GM18505 (cell line): ENCODE data around the gene ZBTB11.
A peak's percentile ranks its signal among the peaks of the same experiment; 100 is the strongest.
"Not testable (repeated sequence)": the region's sequence is repeated elsewhere in the genome, so short reads cannot be mapped to it uniquely, and the experiment has no call there.

Source experiments
- ATAC-seq: cut with Tn5 transposase; IDR thresholded peaks from one replicate; pipeline ENCODE4 v1.9.1; 2021; ENCODE audit not compliant: unreplicated experiment
- POLR2A ChIP-seq: IDR thresholded peaks from 4 replicates; pipeline ENCODE4 v1.6.1; 2011; ENCODE audit warnings: borderline replicate concordance; ENCODE audit not compliant: insufficient read depth, insufficient read length; ENCODE audit errors: extremely low read depth

Gene ZBTB11

DNA sequence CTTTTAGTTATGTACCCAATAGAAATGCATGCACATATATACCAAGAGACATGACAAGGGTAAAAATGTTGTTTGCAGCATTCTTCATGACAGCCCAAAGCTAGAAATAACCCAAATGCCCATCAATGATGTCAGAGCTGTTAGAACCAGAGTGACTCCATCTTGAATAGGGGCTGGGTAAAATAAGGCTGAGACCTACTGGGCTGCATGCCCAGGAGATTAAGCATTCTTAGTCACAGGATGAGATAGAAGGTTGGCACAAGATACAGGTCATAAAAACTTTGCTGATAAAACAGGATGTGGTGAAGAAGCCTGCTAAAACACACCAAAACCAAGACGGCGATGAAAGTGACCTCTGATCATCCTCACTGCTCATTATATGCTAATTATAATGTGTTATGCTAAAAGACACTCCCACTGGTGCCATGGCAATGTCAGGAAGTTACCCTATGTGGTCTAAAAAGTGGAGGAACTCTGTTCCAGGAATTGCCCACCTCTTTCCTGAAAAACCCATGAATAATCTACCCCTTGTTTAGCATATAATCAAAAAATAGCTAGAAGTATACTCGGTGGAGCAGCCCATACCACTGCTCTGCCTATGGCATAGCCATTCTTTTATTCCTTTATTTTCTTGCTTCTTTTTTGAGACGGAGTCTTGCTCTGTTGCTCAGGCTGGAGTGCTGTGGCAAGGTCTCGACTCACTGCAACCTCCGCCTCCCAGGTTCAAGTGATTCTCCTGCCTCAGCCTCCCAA lies 32.9 kb downstream of the ZBTB11 start:
- TF ChIP-seq POLR2A: no peak
- ATAC-seq: no peak

DNA sequence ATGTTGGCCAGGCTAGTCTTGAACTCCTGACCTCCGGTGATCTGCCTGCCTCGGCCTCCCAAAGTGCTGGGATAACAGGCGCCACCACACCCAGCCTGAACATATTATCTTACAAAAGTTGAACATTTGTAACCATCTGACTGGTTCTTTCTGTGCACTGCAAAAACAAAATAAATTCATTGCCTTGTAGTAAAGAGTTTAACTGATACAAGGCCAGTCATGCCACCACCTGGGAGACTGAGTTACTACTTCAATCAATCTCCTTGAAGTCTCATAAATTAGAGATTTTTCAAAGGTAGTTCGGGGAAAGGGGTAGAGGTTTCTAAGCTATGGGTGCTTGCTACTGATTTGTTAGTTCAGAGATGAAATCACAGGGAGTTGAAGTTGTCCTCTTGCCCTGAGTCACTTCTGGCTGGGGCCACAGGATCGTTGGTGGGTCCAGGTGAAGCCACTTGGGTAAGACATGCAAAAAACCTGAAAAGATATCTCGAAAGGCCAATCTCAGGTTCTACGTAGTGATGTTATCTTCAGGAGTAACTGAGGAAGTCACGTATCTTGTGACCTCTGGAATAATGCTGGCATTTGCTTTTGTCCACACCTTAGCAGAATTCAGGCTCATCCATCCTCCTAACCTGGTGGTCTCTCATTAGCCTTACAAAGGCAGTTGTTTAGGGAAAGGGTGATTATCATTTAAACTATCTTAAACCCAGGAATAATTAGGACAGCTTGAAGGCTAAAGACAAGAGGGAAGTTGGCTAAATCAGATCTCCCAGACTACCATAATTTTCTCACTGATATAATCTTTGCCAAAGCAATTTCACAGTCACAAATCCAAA lies 33.7 kb downstream of the ZBTB11 start:
- no peak for TF ChIP-seq POLR2A
- ATAC-seq: no peak

DNA sequence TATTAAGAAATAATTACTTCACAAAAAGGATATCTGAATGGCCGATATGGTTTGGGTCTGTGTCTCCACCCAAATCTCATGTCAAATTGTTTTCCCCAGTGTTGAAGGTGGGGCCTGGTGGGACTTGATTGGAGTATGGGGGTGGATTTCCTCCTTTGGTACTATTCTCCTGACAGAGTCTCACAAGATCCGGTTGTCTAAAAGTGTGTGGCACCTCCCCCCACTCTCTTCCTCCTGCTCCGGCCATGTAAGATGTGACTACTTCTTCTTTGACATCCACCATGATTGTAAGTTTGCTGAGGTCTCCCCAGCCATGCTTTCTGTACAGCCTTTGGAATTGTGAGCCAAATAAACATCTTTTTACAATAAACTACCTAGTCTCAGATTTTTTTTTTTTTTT lies 34.5 kb downstream of the ZBTB11 start:
- no peak for ATAC-seq
- TF ChIP-seq POLR2A: no peak

DNA sequence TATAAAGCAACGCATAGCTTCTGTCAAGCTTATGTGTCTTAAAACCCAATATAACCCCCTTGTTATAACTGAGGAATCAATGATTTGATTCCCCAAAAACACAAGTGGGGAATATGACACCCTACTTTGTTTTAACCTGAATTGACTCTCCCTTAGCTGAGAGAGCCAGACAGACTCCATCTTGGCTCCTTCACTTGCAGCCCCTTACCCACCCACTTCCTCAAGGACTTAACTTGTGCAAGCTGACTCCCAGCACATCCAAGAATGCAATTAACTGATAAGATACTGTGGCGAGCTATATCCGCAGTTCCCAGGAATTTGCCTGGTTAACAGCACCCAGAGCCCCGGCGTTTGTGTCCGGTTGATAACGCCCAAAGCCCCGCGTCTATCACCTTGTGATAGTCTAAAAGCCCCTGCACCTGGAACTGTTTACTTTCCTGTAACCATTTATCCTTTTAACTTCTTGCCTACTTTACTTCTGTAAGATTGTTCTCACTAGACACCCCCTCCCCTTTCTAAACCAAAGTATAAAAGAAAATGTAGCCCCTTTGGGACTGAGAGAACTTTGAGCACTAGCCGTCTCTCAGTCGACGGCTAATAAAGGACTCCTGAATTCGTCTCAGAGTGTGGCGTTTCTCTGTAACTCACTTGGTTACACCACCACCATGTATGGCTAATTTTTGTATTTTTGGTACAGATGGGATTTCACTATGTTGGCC lies 35.4 kb downstream of the ZBTB11 start:
- ATAC-seq: not testable (repeated sequence)

DNA sequence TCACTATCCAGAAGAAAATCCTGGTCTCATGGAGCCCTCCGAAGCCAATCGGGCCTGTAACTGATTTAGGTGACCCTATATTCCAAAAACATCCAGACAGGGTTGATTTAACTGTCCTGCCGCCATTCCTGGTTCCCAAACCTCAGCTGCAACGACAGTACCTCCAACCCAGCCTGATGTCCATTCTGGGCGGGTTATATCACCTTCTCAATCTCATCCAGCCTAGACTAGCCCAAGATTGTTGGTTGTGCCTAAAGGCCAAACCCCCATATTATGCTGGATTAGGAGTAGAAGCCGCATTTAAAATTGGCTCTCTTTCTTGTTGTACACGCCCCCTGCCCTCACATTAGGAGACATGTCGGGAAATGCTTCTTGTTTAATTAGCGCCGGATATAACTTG lies 36.7 kb downstream of the ZBTB11 start:
- no peak for ATAC-seq
- TF ChIP-seq POLR2A: no peak

DNA sequence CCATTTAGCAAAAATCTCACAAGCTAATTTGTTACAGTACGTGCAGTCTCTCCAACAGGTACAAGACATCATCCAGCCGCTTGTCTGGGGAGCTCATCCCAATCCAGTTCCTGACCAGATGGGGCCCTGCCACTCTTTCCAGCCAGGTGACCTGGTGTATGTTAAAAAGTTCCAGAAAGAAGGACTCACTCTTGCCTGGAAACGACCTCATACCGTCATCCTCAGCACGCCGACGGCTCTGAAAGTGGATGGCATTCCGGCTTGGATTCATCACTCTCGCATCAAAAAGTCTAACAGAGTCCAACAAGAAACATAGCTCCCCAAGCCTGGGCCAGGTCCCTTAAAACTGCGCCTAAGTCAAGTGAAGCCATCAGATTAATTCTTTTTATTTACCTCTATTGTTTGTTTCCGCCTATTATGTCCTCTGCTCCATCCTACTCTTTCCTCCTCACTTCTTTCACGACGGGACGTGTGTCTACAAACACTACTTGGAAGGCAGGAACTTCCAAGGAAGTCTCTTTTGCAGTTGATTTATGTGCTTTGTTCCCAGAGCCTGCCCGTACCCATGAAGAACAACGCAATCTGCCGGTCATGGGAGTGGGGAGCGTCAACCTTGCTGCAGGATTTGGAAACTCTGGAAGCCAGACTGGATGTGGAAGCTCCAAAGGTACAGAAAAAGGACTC lies 37.5 kb downstream of the ZBTB11 start:
- no peak for TF ChIP-seq POLR2A
- no peak for ATAC-seq

DNA sequence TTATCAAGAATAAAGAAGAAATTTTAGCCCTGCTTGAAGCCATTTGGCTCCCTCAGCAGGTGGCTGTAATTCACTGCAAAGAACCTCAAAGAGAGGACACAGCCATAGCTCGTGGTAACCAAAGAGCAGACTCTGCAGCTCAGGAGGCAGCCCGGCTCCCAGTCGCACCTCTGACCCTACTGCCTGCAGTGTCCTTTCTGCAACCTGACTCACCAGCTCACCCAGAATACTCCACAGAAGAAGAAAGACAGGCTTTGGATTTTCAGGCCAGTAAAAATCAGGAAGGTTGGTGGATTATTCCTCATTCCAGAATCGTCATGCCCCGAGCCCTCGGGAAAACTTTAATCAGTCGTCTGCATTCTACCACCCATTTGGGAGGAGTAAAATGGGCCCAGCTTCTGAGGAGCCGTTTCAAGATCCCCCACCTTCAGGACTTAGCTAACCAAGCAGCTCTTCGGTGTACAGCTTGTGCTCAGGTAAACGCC lies 38.6 kb downstream of the ZBTB11 start:
- TF ChIP-seq POLR2A: no peak
- ATAC-seq: no peak

DNA sequence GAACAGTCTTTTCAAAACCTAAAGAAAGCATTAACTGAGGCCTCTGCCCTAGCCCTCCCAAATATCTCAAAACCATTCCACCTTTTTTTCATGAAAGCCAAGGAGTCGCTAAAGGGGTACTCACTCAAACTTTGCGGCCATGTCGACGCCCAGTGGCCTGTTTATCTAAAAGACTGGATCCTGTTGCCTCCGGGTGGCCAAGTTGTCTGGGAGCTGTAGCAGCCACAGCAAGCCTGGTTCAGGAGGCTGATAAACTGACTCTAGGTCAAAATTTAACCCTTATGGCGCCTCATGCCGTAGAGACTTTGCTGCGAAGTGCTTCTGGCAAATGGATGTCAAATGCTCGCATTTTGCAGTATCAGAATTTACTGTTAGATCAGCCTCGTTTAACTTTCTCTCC lies 39.5 kb downstream of the ZBTB11 start:
- no peak for TF ChIP-seq POLR2A
- no peak for ATAC-seq

DNA sequence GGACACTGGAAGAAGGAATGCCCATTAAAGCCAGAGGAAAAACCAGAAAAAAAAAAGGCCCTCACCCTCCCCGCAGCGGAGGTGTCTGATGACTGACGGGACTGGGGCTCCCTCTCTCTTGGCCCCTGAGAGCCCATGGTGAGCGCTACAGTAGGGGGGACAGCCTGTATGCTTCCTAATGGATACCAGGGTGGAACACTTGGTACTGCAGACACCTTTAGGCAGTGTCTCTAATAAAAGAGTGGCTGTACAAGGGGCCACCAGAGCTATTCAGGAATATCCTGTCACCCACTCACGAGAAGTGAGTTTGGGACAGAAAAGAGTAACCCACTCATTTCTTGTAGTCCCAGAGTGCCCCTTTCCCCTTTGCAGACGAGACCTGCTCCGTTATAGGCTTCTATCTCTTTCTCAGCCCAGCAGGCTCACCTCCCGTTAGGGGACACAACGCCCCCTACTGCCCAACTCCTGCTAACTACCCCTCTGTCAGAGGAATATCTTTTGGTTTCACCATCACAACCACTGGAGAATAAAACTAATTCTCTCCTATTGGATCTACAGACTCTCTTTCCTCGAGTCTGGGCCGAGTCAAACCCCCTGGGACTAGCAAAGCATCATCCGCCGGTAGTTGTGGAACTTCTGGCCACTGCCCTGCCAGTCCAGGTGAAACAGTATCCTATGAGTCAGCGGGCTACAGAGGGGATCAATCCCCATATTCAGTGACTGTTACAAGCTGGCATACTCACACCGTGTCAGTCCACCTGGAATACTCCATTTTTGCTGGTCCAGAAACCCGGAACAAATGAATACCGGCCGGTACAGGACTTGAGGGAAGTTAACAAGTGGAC lies 40.8 kb downstream of the ZBTB11 start:
- peak; percentile 87 for ATAC-seq
- TF ChIP-seq POLR2A: no peak

DNA sequence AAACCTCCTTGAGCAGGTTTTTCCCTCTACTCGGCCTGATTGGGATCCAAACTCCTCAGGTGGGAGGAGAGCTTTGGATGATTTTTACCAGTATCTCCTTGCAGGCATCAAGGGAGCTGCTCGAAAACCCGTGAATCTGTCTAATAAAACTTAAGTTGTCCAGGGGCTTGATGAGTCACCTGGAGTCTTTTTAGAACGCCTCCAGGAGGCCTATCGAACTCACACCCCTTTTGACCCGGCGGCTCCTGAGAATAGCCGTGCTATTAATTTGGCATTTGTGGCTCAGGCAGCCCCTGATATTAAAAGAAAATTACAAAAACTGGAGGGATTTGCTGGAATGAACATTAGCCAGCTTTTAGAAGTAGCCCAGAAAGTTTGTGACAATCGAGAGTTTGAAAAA lies 41.6 kb downstream of the ZBTB11 start:
- ATAC-seq: no peak
- TF ChIP-seq POLR2A: no peak

DNA sequence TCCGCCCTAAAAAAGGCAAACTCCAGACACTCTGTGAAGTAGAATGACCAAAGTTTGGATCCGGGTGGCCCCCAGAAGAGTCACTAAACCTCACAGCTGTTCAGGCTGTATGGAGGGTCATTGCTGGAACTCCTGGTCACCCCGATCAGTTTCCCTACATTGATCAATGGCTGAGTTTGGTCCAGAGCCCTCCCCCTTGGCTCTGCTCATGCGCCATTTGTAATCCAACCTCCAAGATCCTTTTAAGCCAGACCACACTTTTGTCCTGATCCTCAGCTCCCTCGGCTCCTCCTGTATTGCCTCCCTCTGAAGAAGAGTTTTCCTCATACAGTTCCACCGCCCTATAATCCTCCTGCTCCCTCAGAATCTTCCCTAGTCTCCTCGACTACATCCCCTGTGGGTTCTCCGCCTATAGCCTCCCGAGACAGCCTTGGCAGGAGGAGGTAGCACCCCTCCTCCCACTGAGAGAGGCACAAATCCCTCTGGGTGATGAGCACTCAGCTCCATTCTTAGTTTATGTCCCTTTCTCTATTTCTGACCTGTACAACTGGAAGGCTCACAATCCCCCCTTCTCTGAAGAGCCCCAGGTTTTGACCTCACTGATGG lies 42.2 kb downstream of the ZBTB11 start:
- TF ChIP-seq POLR2A: no peak
- ATAC-seq: no peak

DNA sequence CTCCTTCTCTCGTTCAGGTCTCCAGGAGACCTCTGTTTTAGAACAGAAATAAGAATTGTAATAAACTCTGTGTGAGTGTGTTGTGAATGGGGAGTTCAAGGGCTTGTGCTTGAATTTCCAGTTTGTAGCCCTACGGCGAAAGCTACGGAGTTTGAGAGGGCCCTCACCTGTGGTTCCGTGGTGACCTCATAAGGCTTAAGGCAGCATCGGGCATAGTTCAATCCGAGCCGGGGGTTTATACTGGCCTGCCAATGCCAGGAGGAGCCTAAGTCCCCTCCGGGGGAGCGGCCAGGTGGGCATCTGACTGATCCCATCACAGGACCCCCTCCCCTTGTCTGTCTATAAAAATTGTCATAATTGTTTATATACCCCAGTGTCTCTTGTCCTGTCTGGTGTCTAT lies 43.7 kb downstream of the ZBTB11 start:
- no peak for TF ChIP-seq POLR2A
- ATAC-seq: no peak
